WTC11 (cell line): ENCODE data around the gene PRKRIP1. TPM values are rescaled to one million over a fixed set of nuclear protein-coding genes. Genes with fewer than 3 reads are reported as not detected.
A peak's percentile ranks its signal among the peaks of the same experiment; 100 is the strongest.

ENCODE experiments used
- ARID4B ChIP-seq: sonication (generic); formaldehyde crosslinking; IDR thresholded peaks from 2 replicates; pipeline ENCODE4 v1.8.0; 2023; ENCODE audit warnings: missing genetic modification reagents, mild to moderate bottlenecking, borderline replicate concordance
- CREM ChIP-seq: sonication (generic); formaldehyde crosslinking; IDR thresholded peaks from 2 replicates; pipeline ENCODE4 v1.8.1; 2022; ENCODE audit warnings: mild to moderate bottlenecking, missing genetic modification reagents, moderate library complexity
- ELF4 ChIP-seq: sonication (generic); formaldehyde crosslinking; IDR thresholded peaks from 2 replicates; pipeline ENCODE4 v1.8.1; 2022; ENCODE audit warnings: low read depth, mild to moderate bottlenecking, moderate library complexity, missing genetic modification reagents
- ESRRA ChIP-seq: sonication (generic); formaldehyde crosslinking; IDR thresholded peaks from 2 replicates; pipeline ENCODE4 v1.8.1; 2022; ENCODE audit warnings: mild to moderate bottlenecking, missing genetic modification reagents, borderline replicate concordance
- GABPB1 ChIP-seq: sonication (generic); formaldehyde crosslinking; IDR thresholded peaks from 2 replicates; pipeline ENCODE4 v1.8.1; 2023; ENCODE audit warnings: mild to moderate bottlenecking, missing genetic modification reagents
- GRHL2 ChIP-seq: fragments of 250-450 bp; sonication (Bioruptor Pico); IDR thresholded peaks from 2 replicates; pipeline ENCODE4 v1.8.0; 2022; ENCODE audit warnings: mild to moderate bottlenecking, moderate library complexity; ENCODE audit not compliant: insufficient replicate concordance, severe bottlenecking
- GTF2I ChIP-seq: fragments of 250-450 bp; sonication (Bioruptor Pico); conservative IDR thresholded peaks from 2 replicates; pipeline ENCODE4 v1.4.0; 2021; ENCODE audit warnings: mild to moderate bottlenecking
- HMGXB4 ChIP-seq: sonication (generic); formaldehyde crosslinking; IDR thresholded peaks from 2 replicates; pipeline ENCODE4 v1.8.1; 2023; ENCODE audit warnings: mild to moderate bottlenecking, moderate library complexity, missing genetic modification reagents
- IRF2 ChIP-seq: sonication (generic); formaldehyde crosslinking; IDR thresholded peaks from 2 replicates; pipeline ENCODE4 v1.8.0; 2022; ENCODE audit warnings: low read depth, missing genetic modification reagents, borderline replicate concordance
- JAZF1 ChIP-seq: fragments of 250-450 bp; sonication (Bioruptor Pico); IDR thresholded peaks from 2 replicates; pipeline ENCODE4 v1.9.0; 2021; ENCODE audit warnings: moderate library complexity, mild to moderate bottlenecking, inconsistent platforms
- JUN ChIP-seq: sonication (generic); formaldehyde crosslinking; IDR thresholded peaks from 2 replicates; pipeline ENCODE4 v1.8.0; 2023; ENCODE audit warnings: mild to moderate bottlenecking, missing genetic modification reagents
- MLX ChIP-seq: sonication (generic); formaldehyde crosslinking; IDR thresholded peaks from 2 replicates; pipeline ENCODE4 v1.8.1; 2023; ENCODE audit warnings: mild to moderate bottlenecking, missing genetic modification reagents, moderate library complexity
- MXD4 ChIP-seq: fragments of 250-450 bp; sonication (Bioruptor Pico); IDR thresholded peaks from 2 replicates; pipeline ENCODE4 v1.8.0; 2021; ENCODE audit warnings: mild to moderate bottlenecking, moderate library complexity, borderline replicate concordance
- OVOL2 ChIP-seq: fragments of 250-450 bp; sonication (Bioruptor Pico); IDR thresholded peaks from 2 replicates; pipeline ENCODE4 v1.9.0; 2021; ENCODE audit warnings: mild to moderate bottlenecking, borderline replicate concordance
- PREB ChIP-seq: sonication (generic); formaldehyde crosslinking; IDR thresholded peaks from 2 replicates; pipeline ENCODE4 v1.8.1; 2022; ENCODE audit warnings: mild to moderate bottlenecking, missing genetic modification reagents, moderate library complexity, borderline replicate concordance
- RORB ChIP-seq: fragments of 250-450 bp; sonication (Bioruptor Pico); IDR thresholded peaks from 2 replicates; pipeline ENCODE4 v1.9.0; 2021; ENCODE audit warnings: mild to moderate bottlenecking
- SMAD3 ChIP-seq: sonication (generic); formaldehyde crosslinking; IDR thresholded peaks from 2 replicates; pipeline ENCODE4 v1.8.0; 2022; ENCODE audit warnings: missing genetic modification reagents, mild to moderate bottlenecking, borderline replicate concordance
- SP1 ChIP-seq: sonication (generic); formaldehyde crosslinking; conservative IDR thresholded peaks from 2 replicates; pipeline ENCODE4 v1.8.1; 2022; ENCODE audit warnings: missing genetic modification reagents
- TCF7 ChIP-seq: sonication (generic); formaldehyde crosslinking; IDR thresholded peaks from 2 replicates; pipeline ENCODE4 v1.8.0; 2022; ENCODE audit warnings: mild to moderate bottlenecking, low read depth, missing genetic modification reagents, moderate library complexity
- TEAD4 ChIP-seq: sonication (generic); formaldehyde crosslinking; IDR thresholded peaks from 2 replicates; pipeline ENCODE4 v1.8.0; 2022; ENCODE audit warnings: mild to moderate bottlenecking, missing genetic modification reagents
- USF1 ChIP-seq: sonication (generic); formaldehyde crosslinking; IDR thresholded peaks from 2 replicates; pipeline ENCODE4 v1.8.0; 2022; ENCODE audit warnings: mild to moderate bottlenecking, missing genetic modification reagents
- ZNF219 ChIP-seq: sonication (generic); formaldehyde crosslinking; IDR thresholded peaks from 2 replicates; pipeline ENCODE4 v1.8.0; 2023; ENCODE audit warnings: missing genetic modification reagents, mild to moderate bottlenecking, borderline replicate concordance
- ZNF512 ChIP-seq: sonication (generic); formaldehyde crosslinking; IDR thresholded peaks from 2 replicates; pipeline ENCODE4 v1.8.1; 2022; ENCODE audit warnings: missing genetic modification reagents, borderline replicate concordance
- total RNA-seq: library from RNA; stranded (reverse); gene quantifications from 3 replicates; pipeline ENCODE4 v1.2.3, GENCODE V29; 2021
- TF ChIP-seq, protein P1 (sequence below): fragments of 250-450 bp; sonication (Bioruptor Pico); IDR thresholded peaks from 2 replicates; pipeline ENCODE4 v1.9.0; 2021; ENCODE audit warnings: moderate library complexity, mild to moderate bottlenecking, inconsistent platforms, borderline replicate concordance
- TF ChIP-seq, protein P2 (sequence below): sonication (generic); formaldehyde crosslinking; IDR thresholded peaks from 2 replicates; pipeline ENCODE4 v1.8.0; 2022; ENCODE audit warnings: mild to moderate bottlenecking, missing genetic modification reagents

PRKRIP1 gene
- total RNA-seq, 1 experiment from 2014 or later, result 27.5 TPM

GRCh38 chr7:102395873-102396709, at the start of gene PRKRIP1 (continued):
- TF ChIP-seq HMGXB4 (CRISPR knock-in tag) (peak; percentile 10; the same call in 1 of the 2 replicates), ELF4 (CRISPR knock-in tag) (no peak), PREB (CRISPR knock-in tag) (no peak), SMAD3 (CRISPR knock-in tag) (no peak), JUN (CRISPR knock-in tag) (no peak), GTF2I (CRISPR knock-in tag) (no peak), MLX (CRISPR knock-in tag) (no peak), IRF2 (CRISPR knock-in tag) (no peak), CREM (peak; percentile 98), ZNF512 (CRISPR knock-in tag) (no peak), ARID4B (CRISPR knock-in tag) (no peak), ESRRA (CRISPR knock-in tag) (no peak), USF1 (CRISPR knock-in tag) (no peak), JAZF1 (CRISPR knock-in tag) (no peak), GABPB1 (no peak), GRHL2 (CRISPR knock-in tag) (no peak), SP1 (CRISPR knock-in tag) (peak; percentile 75), ZNF219 (no peak), TCF7 (CRISPR knock-in tag) (no peak), MXD4 (CRISPR knock-in tag) (no peak), TEAD4 (CRISPR knock-in tag) (no peak), RORB (CRISPR knock-in tag) (no peak), OVOL2 (CRISPR knock-in tag) (no peak)
- TF ChIP-seq, protein P1, sequence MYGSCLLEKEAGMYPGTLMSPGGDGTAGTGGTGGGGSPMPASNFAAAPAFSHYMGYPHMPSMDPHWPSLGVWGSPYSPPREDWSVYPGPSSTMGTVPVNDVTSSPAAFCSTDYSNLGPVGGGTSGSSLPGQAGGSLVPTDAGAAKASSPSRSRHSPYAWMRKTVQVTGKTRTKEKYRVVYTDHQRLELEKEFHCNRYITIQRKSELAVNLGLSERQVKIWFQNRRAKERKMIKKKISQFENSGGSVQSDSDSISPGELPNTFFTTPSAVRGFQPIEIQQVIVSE (CRISPR knock-in tag), result peak; percentile 20; the same call in 1 of the 2 replicates
- TF ChIP-seq, protein P2, sequence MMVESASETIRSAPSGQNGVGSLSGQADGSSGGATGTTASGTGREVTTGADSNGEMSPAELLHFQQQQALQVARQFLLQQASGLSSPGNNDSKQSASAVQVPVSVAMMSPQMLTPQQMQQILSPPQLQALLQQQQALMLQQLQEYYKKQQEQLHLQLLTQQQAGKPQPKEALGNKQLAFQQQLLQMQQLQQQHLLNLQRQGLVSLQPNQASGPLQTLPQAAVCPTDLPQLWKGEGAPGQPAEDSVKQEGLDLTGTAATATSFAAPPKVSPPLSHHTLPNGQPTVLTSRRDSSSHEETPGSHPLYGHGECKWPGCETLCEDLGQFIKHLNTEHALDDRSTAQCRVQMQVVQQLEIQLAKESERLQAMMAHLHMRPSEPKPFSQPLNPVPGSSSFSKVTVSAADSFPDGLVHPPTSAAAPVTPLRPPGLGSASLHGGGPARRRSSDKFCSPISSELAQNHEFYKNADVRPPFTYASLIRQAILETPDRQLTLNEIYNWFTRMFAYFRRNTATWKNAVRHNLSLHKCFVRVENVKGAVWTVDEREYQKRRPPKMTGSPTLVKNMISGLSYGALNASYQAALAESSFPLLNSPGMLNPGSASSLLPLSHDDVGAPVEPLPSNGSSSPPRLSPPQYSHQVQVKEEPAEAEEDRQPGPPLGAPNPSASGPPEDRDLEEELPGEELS (CRISPR knock-in tag), result no peak
